Measurements from ENCODE around the gene RBM4B.
"Not testable (repeated sequence)": the region's sequence is repeated elsewhere in the genome, so short reads cannot be mapped to it uniquely, and the experiment has no call there.

Gene RBM4B

DNA sequence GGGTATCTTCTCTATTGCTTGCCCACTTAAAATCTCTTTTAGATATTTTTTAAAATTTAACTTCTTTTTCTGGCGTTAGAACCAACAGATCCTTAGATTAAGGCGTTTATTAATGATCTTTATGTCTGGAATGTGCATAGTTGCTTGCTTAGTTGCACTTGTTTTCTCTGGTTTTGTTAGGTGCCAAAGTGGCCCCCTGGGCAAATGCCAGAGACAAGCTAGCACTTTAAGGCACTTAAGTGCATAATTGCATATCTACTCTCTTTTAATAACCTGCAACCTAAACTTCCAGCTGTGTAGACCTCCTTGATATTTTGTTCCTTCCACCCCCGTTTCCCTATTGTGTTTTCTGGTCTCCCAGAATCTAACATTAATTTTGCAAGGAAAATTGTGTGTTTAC, 35.9 kb downstream of the RBM4B start:
- DNase-seq (ENCODE audit: low read depth in 2 of 2) = no peak

DNA sequence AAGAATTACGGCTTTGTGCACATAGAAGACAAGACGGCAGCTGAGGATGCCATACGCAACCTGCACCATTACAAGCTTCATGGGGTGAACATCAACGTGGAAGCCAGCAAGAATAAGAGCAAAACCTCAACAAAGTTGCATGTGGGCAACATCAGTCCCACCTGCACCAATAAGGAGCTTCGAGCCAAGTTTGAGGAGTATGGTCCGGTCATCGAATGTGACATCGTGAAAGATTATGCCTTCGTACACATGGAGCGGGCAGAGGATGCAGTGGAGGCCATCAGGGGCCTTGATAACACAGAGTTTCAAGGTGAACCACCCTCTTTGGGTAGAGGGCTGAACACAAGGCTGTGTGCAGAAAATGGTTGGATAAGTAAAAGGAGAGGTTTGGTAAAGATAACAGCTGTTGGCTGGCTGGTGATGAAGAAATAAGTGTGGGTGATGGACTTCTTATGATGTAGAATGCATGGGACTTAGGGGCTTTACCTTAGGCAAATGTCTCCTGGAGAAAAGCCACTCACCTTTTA, 37.8 kb downstream of the RBM4B start:
- DNase-seq (ENCODE audit: low read depth in 2 of 2) = not testable (repeated sequence)

DNA sequence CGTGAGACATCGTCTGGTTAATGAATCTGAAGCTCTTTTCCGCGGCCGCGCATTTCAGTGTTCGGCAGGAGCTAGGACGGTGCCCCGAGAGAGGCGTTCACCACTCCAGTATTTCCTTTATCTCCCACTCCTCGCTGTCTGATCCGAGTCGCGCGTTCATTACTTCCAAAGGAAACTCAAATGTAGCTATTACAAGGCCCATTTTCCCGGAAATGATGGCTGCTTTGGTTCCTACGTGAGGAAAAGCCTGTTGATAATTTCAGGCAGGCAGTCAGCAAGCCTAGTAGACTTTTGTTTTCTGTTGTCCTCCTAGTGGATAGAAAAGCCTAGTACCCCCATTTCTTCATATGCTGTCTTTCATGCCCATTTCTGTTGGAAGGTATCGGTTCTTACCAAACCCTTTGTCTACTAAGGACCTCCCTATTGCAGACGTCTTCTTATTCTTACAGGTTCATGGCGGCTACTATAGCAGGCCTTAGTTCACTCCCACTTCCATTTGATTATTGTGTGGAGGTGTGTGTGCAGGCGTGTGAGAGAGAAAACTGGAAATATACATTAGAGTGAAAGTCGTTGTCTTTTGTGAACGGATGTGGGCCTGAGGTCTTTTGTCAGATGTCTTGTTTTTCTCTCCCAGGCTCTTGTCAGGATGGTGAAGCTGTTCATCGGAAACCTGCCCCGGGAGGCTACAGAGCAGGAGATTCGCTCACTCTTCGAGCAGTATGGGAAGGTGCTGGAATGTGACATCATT, 38.4 kb downstream of the RBM4B start:
- DNase-seq (ENCODE audit: low read depth in 2 of 2) = no peak

DNA sequence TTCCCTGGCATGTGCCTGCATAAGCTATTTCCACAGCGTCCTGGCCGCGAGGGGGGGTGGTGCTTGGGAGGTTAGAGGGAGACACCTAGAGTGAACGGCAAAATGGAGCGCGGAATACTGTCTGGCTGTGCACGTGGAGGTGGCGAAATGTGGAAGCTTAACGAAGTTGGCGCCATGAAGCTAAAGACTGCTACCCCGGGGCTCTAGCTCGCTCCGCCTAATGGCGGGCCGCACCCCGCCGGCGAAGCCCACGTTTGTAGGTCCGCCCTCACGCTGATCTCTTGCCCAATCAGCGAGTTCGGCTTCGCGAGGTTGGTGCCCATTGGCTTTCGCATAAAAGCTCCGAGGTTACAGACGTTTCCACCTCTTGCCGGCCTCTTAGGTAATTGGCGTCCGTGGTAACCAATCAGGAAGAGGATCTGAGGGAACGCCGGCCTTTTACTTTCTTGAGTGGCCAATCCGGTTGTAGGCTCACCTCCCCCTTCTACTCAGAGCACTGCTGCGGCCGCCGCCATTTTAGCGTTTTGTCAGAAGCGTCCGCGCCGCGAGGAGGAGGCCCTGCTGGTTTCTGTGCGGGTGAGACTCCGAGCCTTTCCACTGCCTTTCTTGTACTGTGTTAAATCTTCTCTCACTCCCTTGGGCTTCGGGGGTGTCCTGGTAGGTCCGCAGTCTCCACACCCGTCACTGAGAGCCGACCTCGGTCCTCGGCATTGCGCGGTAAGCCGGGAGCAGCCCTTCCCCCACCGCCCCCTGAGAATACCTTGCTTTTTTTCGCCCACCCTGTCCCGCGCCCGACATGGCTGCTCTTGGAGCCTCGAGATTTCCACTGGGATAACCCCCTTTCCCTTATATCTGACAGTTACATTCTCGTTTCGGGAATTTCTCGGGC, 39.3 kb downstream of the RBM4B start, which contains the start of gene RBM4:
TSS of gene RBM4 (plus strand) at position 527 of the 889 bp plus-strand sequence. CDS start 1,009 bp downstream, outside the sequence.
- DNase-seq (ENCODE audit: low read depth in 2 of 2) = peak; percentile 89 to 91

DNA sequence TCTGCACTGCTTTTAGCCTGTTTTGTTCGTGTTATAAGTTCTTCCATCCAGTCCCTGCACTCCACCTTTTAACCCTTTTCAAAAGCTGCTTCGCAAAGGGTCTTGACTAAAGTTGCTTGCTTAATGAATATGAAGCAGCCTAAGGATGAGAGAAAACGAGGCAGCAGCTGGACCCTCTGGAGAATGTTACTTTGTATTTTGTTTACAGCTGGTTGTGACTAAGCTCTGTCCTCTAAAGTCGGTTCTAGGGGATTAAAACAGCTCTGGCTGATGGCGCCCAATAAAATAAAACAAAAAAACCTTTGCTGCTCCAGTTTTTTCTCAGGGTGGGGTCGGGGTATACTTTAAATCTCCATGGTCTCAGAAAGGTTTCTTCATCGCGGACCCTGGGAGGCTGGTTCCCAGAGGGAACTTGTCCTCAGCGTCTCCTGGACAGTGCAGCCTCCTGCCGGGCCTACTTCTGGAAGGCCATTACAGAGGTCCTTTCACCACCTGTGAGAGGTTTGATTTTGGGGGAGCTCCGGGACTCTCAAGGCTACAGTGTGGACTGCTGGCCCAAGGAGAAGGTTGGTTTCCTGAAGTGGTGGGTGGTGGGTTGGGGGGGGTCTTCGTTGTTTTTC, 40.0 kb downstream of the RBM4B start:
- no peak for DNase-seq (ENCODE audit: low read depth in 2 of 2)

DNA sequence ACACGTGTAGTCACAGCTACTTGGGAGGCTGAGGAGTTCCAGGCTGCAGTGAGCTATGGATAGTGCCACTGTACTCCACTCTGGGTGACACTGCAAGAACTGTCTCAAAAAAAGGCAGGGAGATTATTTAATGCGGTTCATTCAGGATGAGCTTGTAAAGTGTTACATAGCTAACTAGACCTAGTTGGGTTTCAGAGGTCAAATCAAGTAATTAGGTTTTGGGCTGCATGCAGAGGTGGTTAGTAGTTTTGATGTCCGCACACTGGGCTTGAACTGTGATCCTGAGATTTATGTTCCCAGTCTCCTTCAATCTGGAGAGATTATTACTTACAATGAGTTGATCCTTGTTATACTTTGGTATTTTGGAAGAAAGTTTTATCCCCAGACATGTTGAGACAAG, 41.3 kb downstream of the RBM4B start:
- DNase-seq (ENCODE audit: low read depth in 2 of 2) = no peak

DNA sequence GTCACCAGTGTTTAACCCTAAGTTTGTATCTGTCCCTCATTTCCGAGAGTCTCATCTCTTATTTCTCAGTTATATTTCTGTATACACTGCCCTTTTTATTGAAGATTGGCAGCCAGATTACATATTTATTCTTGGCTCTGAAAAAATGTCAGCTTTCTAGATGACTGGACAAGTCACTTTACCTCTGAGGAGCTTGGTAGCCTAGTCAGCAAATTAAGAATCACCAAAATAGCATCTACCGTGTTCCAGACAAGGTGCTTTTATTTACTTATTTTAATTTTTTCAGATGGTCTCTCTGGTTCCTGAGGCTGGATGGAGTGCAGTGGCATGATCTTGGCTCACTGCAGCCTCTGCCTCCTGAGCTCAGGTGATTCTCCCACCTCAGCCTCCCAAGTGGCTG, 44.7 kb downstream of the RBM4B start:
- DNase-seq (ENCODE audit: low read depth in 2 of 2) = no peak

DNA sequence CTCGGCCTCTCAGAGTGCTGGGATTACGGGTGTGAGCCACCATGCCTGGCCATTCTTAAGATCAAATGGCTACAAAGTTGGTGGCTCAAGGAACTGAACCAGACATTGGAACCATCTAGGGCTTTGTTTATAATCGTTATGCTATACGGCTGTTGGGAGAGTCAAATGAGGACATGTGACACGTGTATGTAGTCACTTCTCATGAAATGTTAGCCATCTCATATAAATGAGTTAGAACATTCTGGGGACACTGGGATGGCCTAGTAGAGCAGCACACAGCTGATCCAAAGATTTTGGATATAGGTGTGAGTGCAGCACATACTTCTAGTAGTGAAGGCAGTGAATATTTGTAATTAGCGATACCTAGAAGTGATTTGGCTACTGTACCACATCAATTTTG, 45.8 kb downstream of the RBM4B start:
- no peak for DNase-seq (ENCODE audit: low read depth in 2 of 2)

DNA sequence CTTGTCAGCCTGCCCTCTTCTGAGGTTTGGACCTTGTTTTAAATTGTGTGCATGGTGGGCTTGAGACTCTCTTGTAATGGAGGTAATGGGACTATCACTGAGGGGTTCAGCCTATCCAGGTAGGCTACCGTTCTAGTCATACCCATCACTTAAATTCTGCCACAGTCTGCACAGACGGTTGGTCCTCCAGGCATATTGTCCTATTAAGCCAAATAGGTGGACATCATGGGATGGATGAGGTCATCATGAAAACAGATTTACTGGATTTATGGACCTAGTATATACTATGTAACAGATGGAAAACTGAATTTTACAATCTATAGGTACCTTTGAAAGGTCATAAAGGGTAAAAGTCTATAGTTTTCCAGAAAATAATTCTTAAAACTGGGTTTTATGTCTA, 48.3 kb downstream of the RBM4B start:
- DNase-seq (ENCODE audit: low read depth in 2 of 2) = no peak

DNA sequence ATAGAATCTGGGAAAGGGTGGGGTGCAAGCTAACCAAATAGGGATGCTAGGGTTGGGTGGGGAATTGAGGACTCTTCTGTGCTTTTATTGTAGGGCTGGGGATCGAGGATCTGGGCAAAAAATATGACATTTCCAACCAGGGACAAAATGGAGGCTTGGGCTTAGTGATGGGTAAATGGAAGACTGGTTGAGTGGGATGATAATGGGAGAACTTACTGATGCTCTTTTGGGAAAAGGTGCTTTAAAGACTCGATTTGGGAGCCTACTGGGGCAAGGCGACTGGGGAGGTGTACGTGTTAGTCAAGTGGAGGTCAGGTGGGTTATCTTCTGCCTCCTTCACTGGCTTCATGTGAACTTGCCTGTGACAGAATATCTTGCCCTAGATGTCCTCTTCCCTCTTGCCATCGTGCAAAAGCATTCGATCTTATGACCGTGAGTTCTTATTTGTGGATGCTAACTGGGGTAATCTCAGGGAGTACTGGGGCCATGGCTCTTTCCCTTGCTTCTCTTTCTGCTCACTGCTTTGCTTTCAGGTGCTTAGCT, 49.6 kb downstream of the RBM4B start:
- no peak for DNase-seq (ENCODE audit: low read depth in 2 of 2)

DNA sequence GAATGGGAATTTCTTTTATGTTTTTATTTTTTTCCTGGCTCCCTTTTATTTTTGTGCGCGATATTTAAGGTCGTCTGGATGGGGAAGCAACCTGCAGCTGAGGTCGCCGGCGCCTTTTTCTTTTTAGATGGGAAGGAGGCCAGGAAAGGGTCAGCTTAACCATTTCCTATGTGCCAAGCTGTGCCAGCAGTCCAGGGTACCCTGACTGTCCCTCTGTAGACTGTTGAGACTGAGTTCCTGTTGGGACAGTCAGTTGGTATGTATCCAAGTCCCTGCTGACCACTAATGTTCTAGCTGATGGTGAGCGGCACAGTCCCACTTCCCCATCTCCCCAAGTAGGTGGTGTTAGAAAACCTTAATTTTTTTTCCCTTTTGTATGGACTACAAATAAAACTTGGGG, 50.8 kb downstream of the RBM4B start:
- DNase-seq (ENCODE audit: low read depth in 2 of 2) = no peak

DNA sequence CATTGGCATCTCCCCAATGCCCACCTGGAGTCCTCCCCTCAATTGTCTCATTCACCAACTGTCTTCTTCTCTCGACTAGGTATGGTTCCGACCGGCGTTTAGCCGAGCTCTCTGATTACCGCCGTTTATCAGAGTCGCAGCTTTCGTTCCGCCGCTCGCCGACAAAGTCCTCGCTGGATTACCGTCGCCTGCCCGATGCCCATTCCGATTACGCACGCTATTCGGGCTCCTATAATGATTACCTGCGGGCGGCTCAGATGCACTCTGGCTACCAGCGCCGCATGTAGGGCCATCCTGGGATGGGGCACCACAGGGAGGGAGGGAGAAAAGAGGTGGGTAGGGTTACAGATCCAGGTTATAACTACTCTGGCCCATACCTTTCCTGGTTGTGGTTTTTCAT, 51.3 kb downstream of the RBM4B start:
- DNase-seq (ENCODE audit: low read depth in 2 of 2) = no peak

DNA sequence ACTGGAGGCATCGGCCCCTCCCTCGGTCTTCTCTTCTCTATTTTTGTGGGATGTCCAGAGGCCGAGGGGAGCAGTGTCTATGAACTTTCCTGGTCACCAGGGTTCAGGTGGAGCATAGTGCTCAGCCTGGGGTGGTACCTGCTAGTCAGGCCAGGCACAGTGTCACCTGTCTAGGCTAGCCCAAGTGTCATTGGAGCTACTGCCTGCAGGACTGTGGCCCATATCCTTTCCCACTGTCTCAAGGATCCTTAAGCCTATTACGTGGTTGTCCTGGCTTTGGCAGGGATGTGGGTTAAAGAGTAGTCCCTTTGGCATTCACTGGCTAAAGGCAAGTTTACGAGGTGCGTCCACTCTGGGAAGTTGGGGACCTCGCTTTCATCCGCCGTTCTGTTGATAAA, 51.9 kb downstream of the RBM4B start:
- DNase-seq (ENCODE audit: low read depth in 2 of 2) = no peak

DNA sequence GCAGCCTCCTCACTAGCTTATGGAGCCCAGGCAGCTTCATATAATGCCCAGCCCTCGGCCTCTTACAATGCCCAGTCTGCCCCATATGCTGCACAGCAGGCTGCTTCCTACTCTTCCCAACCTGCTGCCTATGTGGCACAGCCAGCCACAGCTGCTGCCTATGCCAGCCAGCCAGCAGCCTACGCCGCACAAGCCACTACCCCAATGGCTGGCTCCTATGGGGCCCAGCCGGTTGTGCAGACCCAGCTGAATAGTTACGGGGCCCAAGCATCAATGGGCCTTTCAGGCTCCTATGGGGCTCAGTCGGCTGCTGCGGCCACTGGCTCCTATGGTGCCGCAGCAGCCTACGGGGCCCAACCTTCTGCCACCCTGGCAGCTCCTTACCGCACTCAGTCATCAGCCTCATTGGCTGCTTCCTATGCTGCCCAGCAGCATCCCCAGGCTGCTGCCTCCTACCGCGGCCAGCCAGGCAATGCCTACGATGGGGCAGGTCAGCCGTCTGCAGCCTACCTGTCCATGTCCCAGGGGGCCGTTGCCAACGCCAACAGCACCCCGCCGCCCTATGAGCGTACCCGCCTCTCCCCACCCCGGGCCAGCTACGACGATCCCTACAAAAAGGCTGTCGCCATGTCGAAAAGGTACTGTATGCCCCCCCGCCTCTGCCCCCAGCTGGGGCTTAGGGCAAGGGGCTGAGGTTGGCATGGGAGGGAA, 52.5 kb downstream of the RBM4B start:
- DNase-seq (ENCODE audit: low read depth in 2 of 2) = no peak

DNA sequence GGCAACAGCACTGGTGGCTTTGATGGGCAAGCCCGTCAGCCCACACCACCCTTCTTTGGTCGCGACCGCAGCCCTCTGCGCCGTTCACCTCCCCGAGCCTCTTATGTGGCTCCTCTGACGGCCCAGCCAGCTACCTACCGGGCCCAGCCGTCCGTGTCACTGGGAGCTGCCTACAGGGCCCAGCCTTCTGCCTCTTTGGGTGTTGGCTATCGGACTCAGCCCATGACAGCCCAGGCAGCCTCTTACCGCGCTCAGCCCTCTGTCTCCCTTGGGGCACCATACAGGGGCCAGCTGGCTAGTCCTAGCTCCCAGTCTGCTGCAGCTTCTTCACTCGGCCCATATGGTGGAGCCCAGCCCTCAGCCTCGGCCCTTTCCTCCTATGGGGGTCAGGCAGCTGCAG, 53.2 kb downstream of the RBM4B start:
- no peak for DNase-seq (ENCODE audit: low read depth in 2 of 2)

DNA sequence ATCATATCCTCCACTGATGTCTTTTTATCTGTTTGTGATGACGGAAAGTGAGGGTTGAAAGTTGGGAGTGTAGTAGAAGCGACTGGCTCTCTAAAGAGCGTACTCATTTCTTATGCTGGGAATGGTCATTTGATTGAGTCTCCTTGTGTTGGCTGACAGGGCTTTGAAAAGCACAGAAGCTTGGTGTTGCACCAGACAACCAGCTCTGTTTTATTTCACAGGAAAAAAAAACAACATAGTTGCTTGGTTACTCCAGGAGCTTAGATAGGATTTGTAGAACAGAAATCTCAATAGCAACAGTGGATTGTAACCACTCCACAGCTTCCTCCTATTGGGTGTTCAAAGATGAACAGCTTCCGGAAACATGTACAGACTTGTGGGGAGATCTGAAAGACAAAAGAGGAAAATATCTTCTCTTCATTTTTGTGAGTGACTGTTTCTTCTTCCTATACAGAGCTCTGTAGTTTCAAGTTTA, 58.6 kb downstream of the RBM4B start:
- DNase-seq (ENCODE audit: low read depth in 2 of 2) = no peak

DNA sequence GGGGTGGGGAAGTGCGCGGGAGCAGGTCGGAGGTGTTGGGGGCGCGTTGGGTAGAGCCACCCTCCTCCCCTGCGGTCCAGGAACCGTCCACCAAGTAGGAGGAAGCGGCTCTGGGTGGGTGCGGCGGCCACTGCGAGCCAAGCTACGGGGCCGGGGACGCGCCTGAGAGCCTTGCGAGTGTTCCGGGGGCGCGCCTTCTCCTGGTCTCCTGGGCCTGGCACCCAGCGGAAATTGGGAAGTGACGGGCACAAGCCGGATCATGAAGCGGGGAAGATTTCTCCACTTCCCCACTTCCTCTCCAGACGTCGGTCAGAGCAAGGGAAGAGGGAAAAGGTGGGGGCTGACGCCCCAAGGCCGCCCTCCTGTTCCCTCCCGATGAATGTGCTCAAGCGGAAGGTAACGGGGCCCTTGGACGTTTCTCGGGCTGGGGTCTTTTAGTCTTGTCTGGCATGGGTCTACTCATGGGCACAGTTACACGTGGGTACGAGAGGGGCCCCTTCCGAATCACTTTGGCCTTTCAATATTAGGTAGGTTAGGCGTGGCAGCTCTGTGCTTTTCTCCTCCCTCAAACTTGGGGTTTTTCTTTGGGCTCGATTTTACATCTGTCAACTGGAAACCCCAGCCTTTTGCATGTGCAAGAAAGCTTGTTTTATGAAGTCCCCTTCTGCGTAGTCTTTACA, 60.4 kb downstream of the RBM4B start:
- no peak for DNase-seq (ENCODE audit: low read depth in 2 of 2)

DNA sequence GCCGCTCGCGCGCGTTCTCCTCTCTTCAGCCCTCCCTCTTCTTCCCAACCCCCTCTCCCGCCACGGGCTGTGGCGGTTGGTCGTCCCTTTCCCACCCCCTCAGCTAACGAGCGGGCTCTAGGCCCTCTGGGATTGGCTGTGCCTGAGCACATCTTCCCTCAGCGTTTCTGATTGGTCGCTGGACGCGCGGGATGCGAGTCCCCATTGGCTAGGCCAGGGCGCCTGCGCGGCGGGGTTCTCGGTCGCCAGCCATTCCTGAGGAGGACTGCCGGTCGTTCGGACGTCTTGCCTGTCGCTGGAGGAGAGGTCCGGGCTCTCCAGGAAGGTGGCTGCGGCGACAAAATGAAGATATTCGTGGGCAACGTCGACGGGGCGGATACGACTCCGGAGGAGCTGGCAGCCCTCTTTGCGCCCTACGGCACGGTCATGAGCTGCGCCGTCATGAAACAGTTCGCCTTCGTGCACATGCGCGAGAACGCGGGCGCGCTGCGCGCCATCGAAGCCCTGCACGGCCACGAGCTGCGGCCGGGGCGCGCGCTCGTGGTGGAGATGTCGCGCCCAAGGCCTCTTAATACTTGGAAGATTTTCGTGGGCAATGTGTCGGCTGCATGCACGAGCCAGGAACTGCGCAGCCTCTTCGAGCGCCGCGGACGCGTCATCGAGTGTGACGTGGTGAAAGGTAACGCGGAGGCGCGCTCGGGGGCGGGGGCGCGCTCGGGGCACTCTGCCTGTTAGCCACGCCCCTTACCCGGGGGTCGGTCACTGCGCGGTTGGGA, 61.1 kb downstream of the RBM4B start, which contains the start of gene RBM14:
TSS of gene RBM14 (plus strand) at position 252 of the 776 bp plus-strand sequence. CDS start at position 343, 91 bp downstream.
- DNase-seq (ENCODE audit: low read depth in 2 of 2) = peak; percentile 94 to 97
